GM18502 (cell line): Measurements from ENCODE around the gene GNAS.
"Not testable (repeated sequence)": the region's sequence is repeated elsewhere in the genome, so short reads cannot be mapped to it uniquely, and the experiment has no call there.

Source experiments
- ATAC-seq: cut with Tn5 transposase; IDR thresholded peaks from one replicate; pipeline ENCODE4 v1.9.1; 2021; ENCODE audit warnings: mild to moderate bottlenecking; ENCODE audit not compliant: unreplicated experiment, poor library complexity

Gene GNAS

DNA sequence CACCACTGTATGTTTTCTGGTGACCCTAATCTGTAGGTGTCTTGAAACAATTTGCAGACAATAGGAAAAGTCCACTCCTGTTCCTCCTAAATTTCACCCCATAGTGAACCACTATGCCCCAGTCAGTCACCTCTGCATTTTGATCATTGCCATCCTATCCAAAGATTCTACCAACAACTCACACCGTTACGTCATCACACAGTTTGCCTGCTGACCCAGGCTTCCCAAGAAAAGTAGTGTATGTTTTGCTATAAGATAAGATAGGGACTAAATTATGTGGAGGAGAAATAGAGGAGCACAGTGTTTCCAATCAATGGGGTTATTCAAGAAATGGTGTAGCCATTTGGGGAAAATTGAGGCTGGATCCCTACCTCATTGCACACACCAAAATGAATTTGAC lies 58.8 kb downstream of the GNAS start:
- ATAC-seq: no peak

DNA sequence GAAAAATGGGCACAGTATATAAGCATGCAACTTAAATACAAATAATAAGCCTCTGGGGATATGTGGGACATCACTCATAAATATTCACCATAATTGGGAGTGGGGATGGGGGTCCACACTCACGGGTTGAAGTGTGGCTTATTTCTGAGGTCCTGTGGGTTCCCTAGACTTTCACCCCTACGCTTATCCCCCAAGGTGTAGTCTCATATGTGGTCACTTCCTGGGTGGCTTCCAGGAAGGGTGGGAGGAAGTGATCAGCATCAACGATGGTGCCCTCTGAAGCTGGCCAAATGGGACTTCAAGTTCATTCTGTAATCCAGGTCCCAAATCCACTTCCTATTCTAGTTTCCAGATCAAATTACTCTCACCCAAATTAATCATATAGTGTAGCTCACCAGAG lies 59.5 kb downstream of the GNAS start:
- no peak for ATAC-seq

- ATAC-seq: no peak
Measured at GRCh38 chr20:58913079-58913478, 60.6 kb downstream of the GNAS start.

- ATAC-seq: no peak
Measured at GRCh38 chr20:58918621-58919020, 66.1 kb downstream of the GNAS start.

DNA sequence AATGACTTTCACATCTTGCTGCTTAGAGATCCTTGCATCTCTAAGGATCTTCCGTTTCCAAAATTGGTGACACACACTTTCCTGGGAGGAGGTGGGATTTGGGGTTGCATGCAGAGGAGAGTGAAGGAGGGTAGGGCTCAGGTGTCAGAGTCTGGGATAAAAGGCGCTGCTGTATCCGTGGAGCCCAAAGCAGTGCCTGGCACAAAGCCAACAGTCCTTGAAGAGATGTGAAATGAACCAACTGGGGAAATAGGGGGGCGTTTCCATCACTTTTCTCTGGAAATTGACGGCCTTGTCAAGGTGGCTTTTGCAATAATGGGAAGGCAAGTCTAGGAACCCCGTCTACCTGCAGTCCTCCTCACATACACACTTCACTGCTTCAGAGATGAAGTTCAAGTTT lies 69.0 kb downstream of the GNAS start:
- no peak for ATAC-seq

GRCh38 chr20:58922036-58922435 lies 69.5 kb downstream of the GNAS start:
- no peak for ATAC-seq

DNA sequence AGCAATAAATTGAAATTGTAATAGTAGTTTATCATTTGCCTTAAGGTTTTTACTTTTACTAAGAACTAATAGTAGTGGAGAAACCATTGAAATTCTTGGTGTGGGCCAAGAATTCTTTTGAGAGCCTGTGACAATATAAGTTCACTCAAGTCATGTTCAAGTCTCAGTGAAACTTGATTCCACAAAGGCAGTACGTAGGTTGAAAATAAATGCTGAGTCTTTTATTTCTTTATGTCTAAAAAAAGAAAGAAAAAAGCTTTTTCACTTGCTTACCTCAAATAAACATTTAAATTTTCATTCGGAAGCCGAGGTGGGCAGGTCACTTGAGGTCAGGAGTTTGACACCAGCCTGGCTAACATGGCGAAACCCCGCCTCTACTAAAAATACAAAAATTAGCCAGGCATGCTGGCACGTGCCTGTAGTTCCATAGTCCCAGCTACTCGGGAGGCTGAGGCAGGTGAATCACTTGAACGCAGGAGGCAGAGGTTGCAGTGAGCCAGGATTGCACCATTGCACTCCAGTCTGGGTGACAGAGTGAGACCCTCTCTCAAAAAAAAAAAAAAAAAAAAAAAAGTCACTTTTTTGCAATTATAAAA lies 70.7 kb downstream of the GNAS start:
- no peak for ATAC-seq

DNA sequence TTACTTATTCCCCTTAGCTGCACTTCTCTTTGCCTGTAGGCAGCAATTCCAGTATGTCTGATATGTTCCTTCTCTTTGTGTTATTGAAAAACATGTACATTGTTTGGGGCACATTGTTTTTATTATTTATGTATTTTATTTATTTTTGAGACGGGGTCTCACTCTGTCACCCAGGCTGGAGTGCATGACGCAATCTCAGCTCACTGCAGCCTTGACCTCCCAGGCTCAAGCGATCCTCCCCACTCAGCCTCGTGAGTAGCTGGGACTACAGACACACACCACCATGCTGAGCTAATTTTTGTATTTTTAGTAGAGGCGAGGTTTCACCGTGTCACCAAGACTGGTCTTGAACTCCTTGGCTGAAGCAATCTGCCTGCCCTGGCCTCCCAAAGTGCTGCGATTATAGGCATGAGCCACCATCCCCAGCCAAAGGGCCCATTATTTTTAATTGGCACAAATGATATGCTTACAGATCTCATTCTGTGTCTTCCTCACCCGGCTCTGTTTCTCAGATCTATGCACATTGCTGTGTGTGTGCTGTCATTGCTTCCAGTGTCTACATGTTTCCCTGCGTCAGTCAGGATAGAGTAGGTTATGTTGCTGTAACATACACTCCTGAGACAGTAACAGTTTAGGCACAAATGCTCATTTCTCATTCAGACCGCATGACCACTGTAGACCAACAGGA lies 74.4 kb downstream of the GNAS start:
- no peak for ATAC-seq

GRCh38 chr20:58927490-58928061 lies 75.1 kb downstream of the GNAS start:
- ATAC-seq: no peak

GRCh38 chr20:58930496-58930895 lies 78.0 kb downstream of the GNAS start:
- no peak for ATAC-seq

DNA sequence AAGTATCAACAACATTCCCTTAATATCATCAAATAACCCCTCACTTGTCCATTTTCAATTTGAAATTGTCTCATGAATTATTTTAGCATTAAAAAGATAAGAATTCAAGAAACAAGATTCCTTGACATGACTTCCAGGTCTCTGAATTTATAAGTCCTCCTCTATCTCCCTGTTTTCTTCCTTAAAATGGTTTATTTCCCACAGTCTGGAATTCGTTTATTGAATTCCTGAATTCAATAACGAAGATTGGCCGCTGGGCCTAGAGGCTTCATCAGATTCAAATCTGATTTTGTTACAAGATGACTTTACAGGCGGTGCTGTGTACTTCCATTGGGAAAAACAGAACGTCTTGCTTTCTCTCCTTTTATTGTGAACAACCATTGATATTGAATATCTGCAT lies 79.7 kb downstream of the GNAS start:
- ATAC-seq: no peak

DNA sequence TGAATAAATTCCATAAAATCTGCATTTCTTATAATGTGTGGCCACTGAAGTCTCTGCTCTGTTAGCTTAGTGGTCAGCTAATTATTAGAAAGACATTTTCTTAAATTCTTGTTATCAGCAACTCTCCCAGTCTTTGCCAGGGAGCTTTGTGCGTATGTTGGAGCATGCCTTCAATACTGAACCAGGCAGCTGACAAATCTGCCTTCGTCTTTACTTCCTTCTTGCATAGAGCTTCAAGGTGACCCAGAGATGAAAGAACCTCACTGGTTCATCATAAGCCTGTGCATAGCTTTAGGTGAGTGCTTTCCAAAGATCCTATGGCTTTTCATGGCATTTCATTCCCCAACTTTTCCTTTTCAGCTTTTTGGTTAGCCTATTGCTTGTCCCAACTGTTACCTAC lies 85.6 kb downstream of the GNAS start:
- ATAC-seq: no peak

GRCh38 chr20:58938541-58938940 lies 86.0 kb downstream of the GNAS start:
- ATAC-seq: no peak

- ATAC-seq: no peak
Measured at GRCh38 chr20:58941471-58941870, 89.0 kb downstream of the GNAS start.

- ATAC-seq: no peak
Measured at GRCh38 chr20:58942549-58942948, 90.0 kb downstream of the GNAS start.

- no peak for ATAC-seq
Measured at GRCh38 chr20:58944610-58945009, 92.1 kb downstream of the GNAS start.

GRCh38 chr20:58945965-58946631 lies 93.6 kb downstream of the GNAS start:
- ATAC-seq: no peak

GRCh38 chr20:58947797-58948388 lies 95.4 kb downstream of the GNAS start:
- not testable (repeated sequence) for ATAC-seq

DNA sequence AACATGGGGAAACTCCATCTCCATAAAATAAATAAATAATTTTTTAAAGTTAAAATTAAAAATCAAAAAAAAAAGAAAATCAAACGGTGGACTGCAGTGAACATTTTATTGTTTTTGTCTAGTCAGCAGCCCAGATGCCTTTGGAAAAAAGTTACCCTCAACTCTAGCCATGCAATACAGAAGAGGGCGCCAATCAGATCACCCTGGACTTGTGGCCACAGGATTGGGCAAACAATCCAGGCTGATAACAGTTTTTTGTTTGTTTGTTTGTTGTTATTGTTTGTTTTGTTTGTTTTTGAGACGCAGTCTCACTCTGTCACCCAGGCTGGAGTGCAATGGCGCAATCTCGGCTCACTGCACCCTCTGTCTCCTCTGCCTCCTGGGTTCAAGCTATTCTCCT lies 98.1 kb downstream of the GNAS start:
- ATAC-seq: no peak

DNA sequence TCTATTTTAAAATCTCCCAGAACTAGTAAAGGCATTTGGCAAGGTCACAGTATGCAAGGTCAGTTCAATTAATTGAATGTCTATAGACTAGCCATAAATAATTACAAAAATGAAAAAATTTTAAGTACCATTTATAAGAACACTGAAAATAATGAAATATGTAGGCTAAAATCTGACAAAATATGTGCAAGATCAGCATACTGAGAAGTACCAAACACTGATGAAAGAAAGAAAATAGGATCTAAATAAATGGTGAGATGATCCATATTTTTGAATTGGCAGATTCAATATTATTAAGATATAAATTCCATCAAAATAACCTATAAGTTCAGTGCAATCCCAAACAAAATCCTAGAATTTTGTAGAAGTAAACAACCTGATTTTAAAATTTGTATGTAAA lies 100.5 kb downstream of the GNAS start:
- ATAC-seq: no peak

GRCh38 chr20:58956078-58956477 lies 103.6 kb downstream of the GNAS start:
- ATAC-seq: no peak
